ENCODE results near the gene GASK1A. TPM values are rescaled to one million over a fixed set of nuclear protein-coding genes. Genes with fewer than 3 reads are reported as not detected.

GASK1A gene
- total and polyA plus RNA-seq, 2 donors: 10.5 to 25.1 TPM

DNA sequence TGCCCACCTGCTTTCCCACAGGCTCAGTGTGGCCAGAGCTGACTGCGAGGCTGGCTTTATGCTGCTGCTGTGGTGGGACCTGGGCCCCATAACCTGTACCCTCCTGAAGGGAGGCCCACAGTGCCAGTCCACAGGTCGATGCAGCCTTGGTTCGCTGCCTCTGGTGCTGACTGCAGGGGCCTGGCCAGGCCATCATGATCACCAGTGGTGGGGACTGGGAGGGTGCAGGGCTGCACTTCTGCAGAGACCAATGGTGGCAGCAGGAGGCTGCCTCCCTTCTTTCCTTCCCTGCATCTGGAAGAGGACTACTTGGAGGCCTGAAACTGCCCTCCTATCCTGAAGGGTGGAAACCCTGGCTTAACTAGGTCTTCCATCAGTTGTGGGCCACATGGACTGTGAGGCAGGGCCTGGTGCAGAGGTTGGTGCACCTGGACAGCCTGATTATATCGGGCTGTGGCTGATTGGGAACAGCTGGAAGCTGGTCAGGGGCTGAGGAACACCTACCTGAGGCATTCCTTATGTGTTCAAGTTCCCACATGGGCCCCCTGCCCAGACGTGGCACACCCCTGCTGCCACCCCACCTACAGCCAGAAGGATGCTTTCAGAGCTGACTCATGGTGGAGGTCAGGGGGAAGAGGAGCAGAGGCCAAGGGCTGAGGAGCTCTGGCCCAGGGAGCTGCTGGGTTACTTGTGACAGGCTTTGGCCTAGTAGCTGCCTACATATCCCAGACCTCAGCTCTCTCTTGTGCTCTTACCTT is 97.0 kb downstream of the GASK1A start:
- Histone ChIP-seq H3K4me3 (ENCODE audit: low read depth, low read length) (no peak overlapping the region), H3K4me1 (ENCODE audit: insufficient read depth) (no peaks in the 10 kb centered on the region), H3K36me3 (ENCODE audit: insufficient read depth) (no peaks in the 10 kb centered on the region), H3K27ac (ENCODE audit: low read depth) (no peak overlapping the region)
- no peak for DNase-seq (ENCODE audit: extremely low spot score)
- 72% methylated on average over 5 of the region's 5 CpGs for WGBS

DNA sequence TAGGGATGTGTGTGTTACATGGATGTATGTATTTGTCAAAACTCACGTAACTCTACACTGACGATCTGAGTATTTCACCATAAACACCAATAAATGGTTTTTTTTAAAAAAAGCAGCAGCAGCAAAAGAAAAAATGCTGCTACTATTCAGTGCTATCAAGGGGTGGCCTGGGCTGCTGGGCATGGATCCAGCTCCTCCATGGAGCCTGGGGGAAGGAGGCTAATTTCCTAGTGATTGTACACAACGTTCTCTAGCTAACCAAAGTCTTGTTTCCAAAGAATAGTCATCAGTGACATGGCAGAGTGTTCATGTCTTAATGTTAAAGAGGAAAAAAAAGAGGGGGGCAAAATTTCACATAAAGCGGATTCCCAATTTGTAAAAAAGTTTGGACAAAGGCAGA is 97.7 kb downstream of the GASK1A start:
- no peaks in the 10 kb centered on the region for H3K36me3 ChIP-seq (ENCODE audit: insufficient read depth)
- 66% methylated on average over 4 of the region's 4 CpGs for WGBS
- DNase-seq (ENCODE audit: extremely low spot score): no peak
- no peak overlapping the region for H3K4me3 ChIP-seq (ENCODE audit: low read depth, low read length)
- no peak overlapping the region for H3K27ac ChIP-seq (ENCODE audit: low read depth)
- H3K4me1 ChIP-seq (ENCODE audit: insufficient read depth): no peaks in the 10 kb centered on the region

DNA sequence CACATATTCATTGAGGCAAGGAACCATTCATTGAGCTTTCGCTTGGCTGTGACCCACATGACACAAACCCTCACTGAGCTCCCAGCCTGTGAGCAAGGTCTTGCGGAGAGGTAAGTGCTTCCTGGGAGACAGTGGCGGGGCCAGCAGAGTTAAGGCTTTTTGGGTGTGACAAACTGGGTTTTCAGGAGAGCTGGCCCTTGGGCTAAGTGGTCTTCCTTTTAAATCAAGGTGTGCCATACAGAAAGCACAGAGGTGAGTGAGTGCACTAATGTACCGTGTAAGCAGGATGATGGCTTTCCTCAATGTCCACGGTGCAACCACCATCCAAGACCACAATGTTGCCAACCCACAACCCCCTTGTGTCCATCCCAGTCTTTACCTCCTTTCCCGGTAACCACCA is 98.2 kb downstream of the GASK1A start:
- WGBS: 98% methylated on average over 6 of the region's 6 CpGs
- no peak overlapping the region for H3K4me3 ChIP-seq (ENCODE audit: low read depth, low read length)

DNA sequence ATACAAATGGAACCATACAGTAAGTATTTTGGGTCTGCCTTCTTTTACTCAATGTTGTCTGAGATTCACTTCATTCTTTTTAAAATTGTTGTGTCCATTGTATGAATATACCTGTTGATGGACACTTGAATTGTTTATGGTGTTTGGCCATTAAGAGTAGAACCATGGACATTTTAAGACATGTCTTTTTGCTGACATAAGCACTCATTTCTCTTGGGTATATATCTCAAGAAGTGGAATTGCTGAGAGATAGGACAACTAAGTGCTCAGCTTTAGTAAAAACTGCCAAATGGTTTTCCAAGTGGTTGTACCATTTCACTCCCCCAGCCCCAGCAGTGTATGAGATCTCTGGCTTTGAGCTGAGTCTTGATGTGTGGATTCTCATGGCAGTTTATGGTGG is 98.6 kb downstream of the GASK1A start:
- Histone ChIP-seq H3K4me1 (ENCODE audit: insufficient read depth) (no peaks in the 10 kb centered on the region), H3K27ac (ENCODE audit: low read depth) (no peak overlapping the region), H3K4me3 (ENCODE audit: low read depth, low read length) (no peak overlapping the region), H3K36me3 (ENCODE audit: insufficient read depth) (no peaks in the 10 kb centered on the region)
- no peak for DNase-seq (ENCODE audit: extremely low spot score)

More for the DNA sequence above, 98.2 kb downstream of the GASK1A start:
- Histone ChIP-seq H3K27ac (ENCODE audit: low read depth) (no peak overlapping the region), H3K36me3 (ENCODE audit: insufficient read depth) (no peaks in the 10 kb centered on the region), H3K4me1 (ENCODE audit: insufficient read depth) (no peaks in the 10 kb centered on the region)
- no peak for DNase-seq (ENCODE audit: extremely low spot score)

DNA sequence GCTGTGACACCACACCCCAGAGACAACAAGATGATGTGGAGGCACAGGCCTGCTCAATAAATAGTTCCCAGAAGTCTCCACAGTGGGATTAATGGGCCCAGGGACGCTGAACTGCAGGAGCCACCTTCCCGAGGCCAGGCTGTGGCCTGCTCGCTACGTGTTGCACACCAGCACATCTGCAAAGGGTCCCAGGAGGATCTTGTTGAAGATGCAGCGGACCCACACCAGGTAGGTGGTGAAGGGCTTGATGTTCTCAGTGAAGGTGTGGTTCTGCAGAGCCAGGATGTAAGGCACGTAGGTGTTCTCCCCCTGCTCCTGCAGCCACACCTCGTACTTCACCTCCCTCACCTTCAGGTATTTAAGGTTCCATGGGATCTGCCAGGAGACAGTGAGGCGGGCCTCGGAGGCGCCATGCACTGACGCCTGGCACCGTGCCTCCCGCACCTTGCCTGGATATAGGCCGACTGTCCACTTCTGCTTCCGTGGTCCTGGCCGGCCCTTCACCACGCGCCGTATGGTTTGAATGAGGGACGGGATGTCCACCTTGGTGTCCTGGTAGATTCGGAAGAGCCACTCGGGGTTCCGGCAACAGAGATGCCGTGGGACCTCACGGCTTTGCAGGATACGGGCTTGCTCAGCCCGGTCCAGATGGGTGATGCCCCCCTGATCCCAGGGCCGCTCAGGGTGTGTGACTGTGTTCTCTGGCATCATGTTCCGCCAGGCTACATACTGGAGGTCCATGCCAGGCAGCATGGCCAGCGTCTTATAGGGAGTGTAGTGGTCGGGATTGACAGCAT is 100.6 kb downstream of the GASK1A start:
- no peak overlapping the region for H3K27ac ChIP-seq (ENCODE audit: low read depth)
- H3K36me3 ChIP-seq (ENCODE audit: insufficient read depth): no peaks in the 10 kb centered on the region
- DNase-seq (ENCODE audit: extremely low spot score): no peak
- WGBS: 94% methylated on average over 31 of the region's 31 CpGs
- no peak overlapping the region for H3K4me3 ChIP-seq (ENCODE audit: low read depth, low read length)
- no peaks in the 10 kb centered on the region for H3K4me1 ChIP-seq (ENCODE audit: insufficient read depth)

DNA sequence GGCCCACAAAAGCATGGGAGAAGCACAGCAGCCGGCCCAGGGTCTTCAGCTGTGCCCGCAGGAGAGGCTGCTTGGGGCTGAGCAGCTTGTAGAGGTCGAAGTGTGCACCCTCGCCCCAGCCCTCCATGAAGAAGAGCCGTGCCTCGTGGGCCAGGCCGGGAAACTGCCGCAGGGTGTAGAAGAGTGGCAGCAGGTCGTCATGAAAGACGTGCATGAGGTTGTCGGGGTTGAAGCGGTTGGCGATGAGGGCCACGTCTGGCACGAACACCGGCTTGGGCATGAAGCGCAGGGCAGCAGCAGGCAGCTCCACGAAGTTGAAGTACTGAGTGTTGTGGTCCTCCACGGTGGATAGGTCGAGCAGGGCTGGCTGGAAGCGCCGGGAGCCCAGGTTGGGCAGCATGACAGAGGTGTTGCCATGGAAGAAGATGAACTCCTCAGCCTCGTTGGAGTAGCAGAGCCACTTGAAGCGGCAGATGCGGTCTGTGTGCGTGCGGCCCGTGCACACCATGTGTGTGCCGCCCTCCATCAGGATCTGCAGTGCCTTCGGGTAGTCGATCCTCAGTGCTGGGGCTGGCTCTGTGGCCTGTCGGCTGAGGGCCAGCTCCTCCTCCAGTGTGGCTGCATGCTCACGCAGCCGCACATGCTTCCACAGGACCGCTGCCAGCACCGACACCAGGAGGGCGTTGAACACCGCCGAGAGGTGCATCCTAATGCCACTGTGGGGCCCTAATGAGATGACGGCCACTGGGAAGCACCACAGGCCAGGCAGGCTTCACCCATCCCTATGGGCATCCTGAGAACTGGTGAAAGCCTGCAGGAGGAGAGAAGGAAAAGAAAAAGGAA is 101.8 kb downstream of the GASK1A start:
- Histone ChIP-seq H3K4me3 (ENCODE audit: low read depth, low read length) (no peak overlapping the region), H3K4me1 (ENCODE audit: insufficient read depth) (no peaks in the 10 kb centered on the region), H3K27ac (ENCODE audit: low read depth) (no peak overlapping the region), H3K36me3 (ENCODE audit: insufficient read depth) (no peaks in the 10 kb centered on the region)
- 98% methylated on average over 40 of the region's 40 CpGs for WGBS
- DNase-seq (ENCODE audit: extremely low spot score): no peak

DNA sequence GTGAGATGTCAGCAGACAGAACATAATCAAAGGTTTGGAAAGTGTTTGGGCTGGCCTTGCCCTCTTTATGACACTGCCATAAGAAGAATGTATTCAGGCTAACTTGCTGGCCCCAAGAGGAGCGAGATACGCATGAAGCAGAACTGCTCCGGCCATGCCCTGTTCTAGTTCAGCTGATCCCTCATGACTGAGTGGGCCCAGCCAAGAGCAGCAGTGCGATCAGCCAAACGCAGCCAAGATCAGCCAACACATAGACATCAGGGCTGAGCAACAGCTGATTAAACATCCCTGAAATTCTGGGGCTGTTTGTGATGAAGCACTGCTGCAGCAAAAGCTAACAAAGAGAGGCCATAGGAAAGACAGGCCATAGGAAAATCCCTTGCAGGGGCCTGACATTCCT is 102.7 kb downstream of the GASK1A start:
- H3K36me3 ChIP-seq (ENCODE audit: insufficient read depth): no peaks in the 10 kb centered on the region
- no peaks in the 10 kb centered on the region for H3K4me1 ChIP-seq (ENCODE audit: insufficient read depth)
- H3K4me3 ChIP-seq (ENCODE audit: low read depth, low read length): no peak overlapping the region
- DNase-seq (ENCODE audit: extremely low spot score): no peak
- 90% methylated on average over 5 of the region's 5 CpGs for whole genome bisulfite sequencing
- H3K27ac ChIP-seq (ENCODE audit: low read depth): no peak overlapping the region

DNA sequence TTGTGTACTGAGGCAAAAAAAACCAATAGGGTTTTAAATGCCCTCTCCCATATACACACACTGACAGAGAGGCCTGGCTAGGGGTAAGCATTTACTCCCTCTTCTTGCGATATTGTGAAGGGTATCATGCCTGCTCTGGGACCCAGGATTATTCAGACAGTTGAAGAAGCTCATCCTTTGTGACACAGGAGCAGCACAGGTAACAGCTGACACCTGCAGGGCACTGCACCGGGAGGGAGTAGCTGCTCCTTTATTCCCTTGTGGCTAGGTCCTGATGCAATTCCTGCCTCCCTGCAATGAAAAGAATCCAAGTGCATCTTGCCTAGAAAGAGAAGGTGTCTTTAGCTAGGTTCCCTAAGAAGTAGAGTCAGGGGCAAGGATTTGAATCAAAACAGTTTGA is 103.3 kb downstream of the GASK1A start:
- no peak for DNase-seq (ENCODE audit: extremely low spot score)

DNA sequence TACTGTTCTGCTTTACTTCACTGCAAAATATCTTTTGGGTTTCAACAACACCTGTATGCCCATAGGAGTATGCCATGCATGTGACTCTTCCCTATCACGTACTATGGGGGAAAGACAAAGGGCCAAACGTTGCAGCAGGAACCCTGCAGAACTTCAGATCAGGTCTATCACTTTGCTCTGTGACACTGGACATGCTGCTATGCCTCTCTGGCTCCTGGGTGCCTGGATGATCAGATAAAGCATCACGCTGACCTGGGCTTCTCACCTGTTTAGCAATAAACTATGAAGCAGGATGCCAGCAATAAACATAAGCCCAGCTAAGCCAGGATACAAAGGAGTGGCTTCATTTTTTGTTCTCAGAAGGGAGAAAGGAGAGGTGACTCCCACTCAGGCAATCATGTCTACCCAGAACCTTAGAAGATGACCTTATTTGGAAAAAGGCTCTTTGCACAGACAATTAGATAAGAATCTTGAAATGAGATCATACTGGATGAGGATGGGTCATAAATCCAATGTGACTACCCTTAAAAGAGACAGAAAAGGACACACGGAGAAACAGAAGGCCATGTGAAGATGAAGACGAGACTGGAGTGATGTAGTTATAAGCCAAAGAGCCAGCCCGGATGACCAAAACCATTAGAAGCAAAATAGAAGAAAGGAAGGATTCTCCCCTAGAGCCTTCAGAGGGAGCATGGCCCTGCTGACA is 107.5 kb downstream of the GASK1A start:
- WGBS: 76% methylated on average over 6 of the region's 6 CpGs

More for the DNA sequence above, 103.3 kb downstream of the GASK1A start:
- Histone ChIP-seq H3K36me3 (ENCODE audit: insufficient read depth) (no peaks in the 10 kb centered on the region), H3K4me1 (ENCODE audit: insufficient read depth) (no peaks in the 10 kb centered on the region), H3K27ac (ENCODE audit: low read depth) (no peak overlapping the region), H3K4me3 (ENCODE audit: low read depth, low read length) (no peak overlapping the region)
- WGBS: 94% methylated on average over 2 of the region's 2 CpGs

DNA sequence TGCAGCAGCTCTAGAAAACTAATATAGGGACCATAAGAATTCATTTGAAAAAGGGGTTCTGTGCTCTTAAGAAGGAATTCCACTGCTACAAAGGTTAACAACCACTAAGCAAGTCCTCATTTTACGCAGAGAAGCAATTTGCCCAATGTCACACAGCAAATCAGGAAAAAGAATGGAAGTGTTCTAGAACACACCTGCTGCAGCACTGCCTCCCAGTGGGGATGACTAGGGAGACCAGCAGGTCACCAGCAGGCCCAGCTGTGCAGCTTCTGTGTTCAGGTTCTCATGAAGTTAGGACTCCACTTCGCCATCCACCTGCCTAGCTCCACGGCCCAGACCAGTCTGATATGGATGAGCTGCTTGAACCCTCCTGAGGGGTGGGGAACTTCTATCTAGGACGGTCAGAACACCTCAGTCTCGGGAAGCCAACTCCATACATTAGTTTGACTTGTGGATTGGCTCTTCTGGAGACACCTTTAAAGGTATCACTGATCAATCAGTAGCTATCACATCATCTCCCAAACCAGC is 108.2 kb downstream of the GASK1A start:
- H3K4me1 ChIP-seq (ENCODE audit: insufficient read depth): no peaks in the 10 kb centered on the region
- H3K27ac ChIP-seq (ENCODE audit: low read depth): no peak overlapping the region
- no peak for DNase-seq (ENCODE audit: extremely low spot score)
- no peaks in the 10 kb centered on the region for H3K36me3 ChIP-seq (ENCODE audit: insufficient read depth)
- WGBS: 97% methylated on average over 5 of the region's 5 CpGs
- H3K4me3 ChIP-seq (ENCODE audit: low read depth, low read length): no peak overlapping the region

More for the DNA sequence above, 107.5 kb downstream of the GASK1A start:
- Histone ChIP-seq H3K4me1 (ENCODE audit: insufficient read depth) (no peaks in the 10 kb centered on the region), H3K27ac (ENCODE audit: low read depth) (no peak overlapping the region), H3K36me3 (ENCODE audit: insufficient read depth) (no peaks in the 10 kb centered on the region), H3K4me3 (ENCODE audit: low read depth, low read length) (no peak overlapping the region)
- no peak for DNase-seq (ENCODE audit: extremely low spot score)

DNA sequence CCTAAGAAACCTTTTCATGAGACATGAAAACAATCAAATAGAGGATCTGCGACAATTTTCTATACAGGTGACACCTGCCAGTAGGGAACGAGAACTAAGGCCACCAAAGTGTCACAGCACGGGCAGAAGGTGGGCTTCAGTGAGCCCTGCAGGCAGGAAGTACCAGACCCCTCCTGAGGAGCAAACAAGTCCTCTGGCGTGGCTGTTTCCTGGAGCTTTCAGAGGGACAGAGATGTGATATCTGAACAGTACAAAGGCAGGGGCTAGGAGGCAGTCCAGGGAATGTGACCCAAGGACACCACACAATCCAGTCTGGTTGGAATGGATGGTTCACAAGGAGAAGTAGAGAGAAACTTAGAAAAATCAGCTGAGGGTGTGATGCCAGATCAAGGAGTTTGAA is 110.0 kb downstream of the GASK1A start:
- Histone ChIP-seq H3K4me3 (ENCODE audit: low read depth, low read length) (no peak overlapping the region), H3K4me1 (ENCODE audit: insufficient read depth) (no peaks in the 10 kb centered on the region), H3K27ac (ENCODE audit: low read depth) (no peak overlapping the region), H3K36me3 (ENCODE audit: insufficient read depth) (no peaks in the 10 kb centered on the region)
- 94% methylated on average over 4 of the region's 4 CpGs for WGBS
- DNase-seq (ENCODE audit: extremely low spot score): no peak

DNA sequence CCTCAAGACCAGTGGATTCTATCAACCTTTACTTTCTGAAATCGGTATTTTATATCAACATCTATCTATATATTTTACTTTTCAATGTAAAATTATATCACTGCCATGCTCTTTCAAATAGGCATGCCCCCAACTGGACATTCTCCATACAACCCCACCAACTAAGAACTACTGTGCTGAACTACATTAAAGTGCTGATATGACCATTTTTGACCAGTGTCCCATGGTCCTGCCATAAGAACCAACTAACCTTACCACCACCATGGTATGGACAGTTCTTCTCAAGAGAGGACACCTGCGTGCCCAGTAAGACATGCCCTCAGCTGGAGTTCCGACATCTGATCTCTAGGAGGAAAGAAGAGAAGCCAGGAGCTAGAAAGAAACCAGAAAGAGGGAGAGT is 111.1 kb downstream of the GASK1A start:
- 96% methylated on average over 3 of the region's 3 CpGs for WGBS
- no peak for DNase-seq (ENCODE audit: extremely low spot score)
- Histone ChIP-seq H3K27ac (ENCODE audit: low read depth) (no peak overlapping the region), H3K4me3 (ENCODE audit: low read depth, low read length) (no peak overlapping the region), H3K36me3 (ENCODE audit: insufficient read depth) (no peaks in the 10 kb centered on the region), H3K4me1 (ENCODE audit: insufficient read depth) (no peaks in the 10 kb centered on the region)

DNA sequence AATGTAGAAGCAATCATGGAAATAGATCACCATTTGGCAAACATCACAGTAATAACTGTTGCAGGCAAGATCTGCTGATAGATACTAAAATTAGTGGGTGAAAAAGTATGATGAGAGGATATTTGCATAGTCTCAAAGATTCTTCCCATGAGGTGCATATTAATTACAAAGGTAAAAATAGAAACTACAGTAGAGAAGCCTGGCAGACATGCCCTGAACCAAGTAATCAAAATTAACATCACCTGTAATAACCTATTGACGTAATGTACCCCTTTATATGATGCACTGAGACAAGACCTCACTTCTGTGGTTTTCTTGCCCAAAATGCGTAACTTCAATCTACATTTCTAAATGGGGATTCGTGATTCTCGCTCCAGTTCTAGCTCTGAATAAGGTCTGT is 112.4 kb downstream of the GASK1A start:
- Histone ChIP-seq H3K27ac (ENCODE audit: low read depth) (no peak overlapping the region), H3K4me3 (ENCODE audit: low read depth, low read length) (no peak overlapping the region), H3K4me1 (ENCODE audit: insufficient read depth) (no peaks in the 10 kb centered on the region), H3K36me3 (ENCODE audit: insufficient read depth) (no peaks in the 10 kb centered on the region)
- DNase-seq (ENCODE audit: extremely low spot score): no peak
- 97% methylated on average over 4 of the region's 4 CpGs for WGBS

All from urinary bladder (tissue), 4 donors.